H1 (cell line): ENCODE measurements around the gene MRFAP1L1. TPM values are rescaled to one million over a fixed set of nuclear protein-coding genes. Genes with fewer than 3 reads are reported as not detected.
A peak's percentile ranks its signal among the peaks of the same experiment; 100 is the strongest.

ENCODE experiments used
- CTCF ChIA-PET: fragments of 300-600 bp; sonication (Branson Sonifier 250); formaldehyde crosslinking; loops from one replicate; lab custom pipeline; 2021; ENCODE audit not compliant: partially characterized antibody; lab: Charles Lee
- POLR2A ChIA-PET: fragments of 300-600 bp; sonication (Branson Sonifier 250); formaldehyde crosslinking; loops from one replicate; lab custom pipeline; 2021; ENCODE audit warnings: inconsistent platforms; ENCODE audit not compliant: partially characterized antibody; lab: Charles Lee
- DNase-seq, 2 experiments: peaks; one replicate each; pipeline versions ENCODE4 v3.0.0 to v3.0.0-alpha.2; 2010 to 2022; ENCODE audit warnings: low spot score in 2 of 2, low read depth in 1 of 2, mixed read lengths in 1 of 2
- FAIRE-seq: peaks from 2 replicates; lab custom pipeline; 2011; peaks lifted over from hg19 to GRCh38; lab: Jason Lieb, UNC
- H2AFZ ChIP-seq: 2 replicates; pipeline ENCODE4 v1.8.1; 2012; ENCODE audit warnings: low read length, inconsistent platforms
- H2AK5ac ChIP-seq: 2 replicates; pipeline ENCODE4 v1.6.1; 2013; ENCODE audit warnings: low read depth, low read length
- H2BK120ac ChIP-seq: replicated peaks from 2 replicates; pipeline ENCODE3; 2013; ENCODE audit warnings: low read depth, low read length, inconsistent platforms
- H2BK12ac ChIP-seq: 2 replicates; pipeline ENCODE4 v1.6.1; 2013; ENCODE audit warnings: low read depth, low read length
- H2BK15ac ChIP-seq: 2 replicates; pipeline ENCODE4 v1.6.1; 2013; ENCODE audit warnings: low read length
- H2BK20ac ChIP-seq: 2 replicates; pipeline ENCODE4 v1.6.1; 2013; ENCODE audit warnings: low read length
- H2BK5ac ChIP-seq: 2 replicates; pipeline ENCODE4 v1.6.1; 2013; ENCODE audit warnings: low read depth, low read length
- H3K14ac ChIP-seq: 2 replicates; pipeline ENCODE4 v1.6.1; 2013; ENCODE audit warnings: inconsistent platforms; ENCODE audit not compliant: insufficient read length
- H3K18ac ChIP-seq: 2 replicates; pipeline ENCODE4 v1.6.1; 2013; ENCODE audit warnings: low read length; ENCODE audit errors: extremely low read depth
- H3K23ac ChIP-seq: 2 replicates; pipeline ENCODE4 v1.6.1; 2013; ENCODE audit warnings: inconsistent platforms; ENCODE audit not compliant: insufficient read length
- H3K23me2 ChIP-seq: 2 replicates; pipeline ENCODE4 v1.6.1; 2013; ENCODE audit warnings: low read depth, low read length
- H3K27ac ChIP-seq: 2 replicates; pipeline ENCODE4 v1.6.1; 2011; ENCODE audit warnings: low read depth, low read length, inconsistent platforms
- H3K27me3 ChIP-seq, 4 experiments: replicated peaks in 1 of 4; 1 replicate in 1 of 4; 2 replicates in 3 of 4; pipeline versions ENCODE4 v1.6.1 to v1.8.1; 2011 to 2013; ENCODE audit warnings: low read length in 3 of 4, mild to moderate bottlenecking in 3 of 4, inconsistent platforms in 2 of 4, mixed read lengths in 2 of 4, moderate library complexity in 1 of 4; ENCODE audit not compliant: control insufficient read depth in 3 of 4, insufficient read depth in 3 of 4; ENCODE audit errors: extremely low read depth in 1 of 4
- H3K36me3 ChIP-seq, 4 experiments: 2 replicates each; pipeline versions ENCODE4 v1.6.1 to v1.8.1; 2011 to 2013; ENCODE audit warnings: mild to moderate bottlenecking in 4 of 4, low read length in 3 of 4, moderate library complexity in 2 of 4, control low read depth in 1 of 4, inconsistent platforms in 1 of 4; ENCODE audit not compliant: insufficient read depth in 4 of 4, control insufficient read depth in 2 of 4
- H3K4ac ChIP-seq: replicated peaks from 2 replicates; pipeline ENCODE3; 2013; ENCODE audit warnings: low read length, low read depth, mixed read lengths, inconsistent platforms; ENCODE audit not compliant: insufficient read length
- H3K4me1 ChIP-seq, 4 experiments: replicated peaks in 1 of 4; 1 replicate in 1 of 4; 2 replicates in 3 of 4; pipeline versions ENCODE4 v1.6.1 to v1.8.1; 2011 to 2013; ENCODE audit warnings: low read length in 3 of 4, inconsistent platforms in 2 of 4, mixed read lengths in 1 of 4; ENCODE audit not compliant: insufficient read depth in 4 of 4, control insufficient read depth in 3 of 4
- H3K4me2 ChIP-seq, 2 experiments: 2 replicates each; pipeline versions ENCODE4 v1.6.1 to v1.8.1; 2011 to 2013; ENCODE audit warnings: low read depth in 2 of 2, low read length in 2 of 2, control low read depth in 1 of 2, inconsistent platforms in 1 of 2, mild to moderate bottlenecking in 1 of 2; ENCODE audit not compliant: insufficient read depth in 1 of 2
- H3K4me3 ChIP-seq, 4 experiments: fragments of 200-600, 300-600 bp in 1 of 4; sonication (generic), shearing (Covaris generic), sonication (Bioruptor Twin) in 1 of 4; 2 replicates each; pipeline versions ENCODE4 v1.5.1 to v1.8.1; 2011 to 2016; ENCODE audit warnings: low read length in 4 of 4, low read depth in 3 of 4, control low read depth in 2 of 4, inconsistent platforms in 2 of 4, mild to moderate bottlenecking in 2 of 4, mixed read lengths in 1 of 4, moderate library complexity in 1 of 4; ENCODE audit not compliant: insufficient read depth in 2 of 4; ENCODE audit errors: extremely low read depth in 1 of 4
- H3K56ac ChIP-seq: replicated peaks from 2 replicates; pipeline ENCODE3; 2013; ENCODE audit warnings: low read depth, mild to moderate bottlenecking, mixed read lengths, low read length, inconsistent platforms; ENCODE audit not compliant: insufficient read length
- H3K79me1 ChIP-seq: 2 replicates; pipeline ENCODE4 v1.6.1; 2013; ENCODE audit warnings: low read depth, low read length, control low read depth
- H3K79me2 ChIP-seq, 2 experiments: 2 replicates each; pipeline versions ENCODE4 v1.6.1 to v1.8.1; 2012 to 2013; ENCODE audit warnings: low read length in 2 of 2, mild to moderate bottlenecking in 2 of 2, inconsistent platforms in 1 of 2; ENCODE audit not compliant: insufficient read depth in 2 of 2, control insufficient read depth in 1 of 2
- H3K9ac ChIP-seq, 4 experiments: replicated peaks in 1 of 4; 1 replicate in 1 of 4; 2 replicates in 3 of 4; pipeline versions ENCODE4 v1.6.1 to v1.8.1; 2011 to 2013; ENCODE audit warnings: low read depth in 3 of 4, low read length in 3 of 4, control low read depth in 2 of 4, mild to moderate bottlenecking in 2 of 4, moderate library complexity in 2 of 4, inconsistent platforms in 1 of 4; ENCODE audit errors: extremely low read depth in 1 of 4
- H3K9me3 ChIP-seq, 2 experiments: 2 replicates each; pipeline versions ENCODE4 v1.6.1 to v1.8.1; 2012 to 2013; ENCODE audit warnings: mild to moderate bottlenecking in 2 of 2, moderate library complexity in 2 of 2, control low read depth in 1 of 2, inconsistent platforms in 1 of 2, low read depth in 1 of 2, low read length in 1 of 2, mixed read lengths in 1 of 2; ENCODE audit not compliant: insufficient read depth in 2 of 2
- H4K20me1 ChIP-seq, 2 experiments: replicated peaks in 1 of 2; 2 replicates each; pipeline versions ENCODE3 to v1.8.1; 2011 to 2013; ENCODE audit warnings: inconsistent platforms in 2 of 2, low read length in 2 of 2, mild to moderate bottlenecking in 1 of 2; ENCODE audit not compliant: insufficient read depth in 2 of 2, control insufficient read depth in 1 of 2
- H4K5ac ChIP-seq: 2 replicates; pipeline ENCODE4 v1.6.1; 2013; ENCODE audit warnings: low read length, low read depth, mixed read lengths, inconsistent platforms; ENCODE audit not compliant: insufficient read length
- H4K8ac ChIP-seq: 2 replicates; pipeline ENCODE4 v1.8.0; 2013; ENCODE audit warnings: mild to moderate bottlenecking, moderate library complexity, low read length, inconsistent platforms; ENCODE audit not compliant: insufficient read depth; ENCODE audit errors: extremely low read depth
- H4K91ac ChIP-seq: replicated peaks from 2 replicates; pipeline ENCODE3; 2013; ENCODE audit warnings: low read length, mixed read lengths, inconsistent platforms; ENCODE audit not compliant: insufficient read length
- ATF3 ChIP-seq: IDR thresholded peaks from 2 replicates; pipeline ENCODE4 v1.6.1; 2011; ENCODE audit warnings: low read depth, mild to moderate bottlenecking, low read length; ENCODE audit not compliant: insufficient read depth
- EGR1 ChIP-seq: IDR thresholded peaks from 2 replicates; pipeline ENCODE4 v1.6.1; 2011; ENCODE audit warnings: low read depth, low read length, borderline replicate concordance
- GTF2F1 ChIP-seq: IDR thresholded peaks from 2 replicates; pipeline ENCODE4 v1.6.1; 2012; ENCODE audit warnings: low read depth, low read length, improper control_type of control experiment, borderline replicate concordance
- KDM1A ChIP-seq: fragments of 200-600, 300-600 bp; sonication (generic); IDR thresholded peaks from 2 replicates; pipeline ENCODE4 v1.7.1; 2016; ENCODE audit warnings: mild to moderate bottlenecking, low read length, borderline replicate concordance
- MAX ChIP-seq: IDR thresholded peaks from 2 replicates; pipeline ENCODE4 v1.6.1; 2012; ENCODE audit warnings: inconsistent platforms
- NRF1 ChIP-seq: IDR thresholded peaks from 2 replicates; pipeline ENCODE4 v1.6.1; 2011; ENCODE audit warnings: mild to moderate bottlenecking, low read depth, low read length, improper control_type of control experiment
- SIRT6 ChIP-seq: IDR thresholded peaks from one replicate; pipeline ENCODE4 v1.7.1; 2012; ENCODE audit warnings: low read length, inconsistent platforms
- USF2 ChIP-seq: IDR thresholded peaks from 2 replicates; pipeline ENCODE4 v1.6.1; 2011; ENCODE audit warnings: low read length, improper control_type of control experiment
- WGBS, 2 experiments: shearing (Covaris generic) in 1 of 2; methylation state at CpG; one replicate each; pipeline versions ENCODE4 v1.1.6 to v1.1.7; 2013 to 2015; ENCODE audit warnings: low lambda C conversion rate in 2 of 2, mixed read lengths in 2 of 2, inconsistent platforms in 1 of 2, low coverage in 1 of 2, missing lambda C conversion rate in 1 of 2; ENCODE audit not compliant: insufficient replicate concordance in 2 of 2, insufficient coverage in 1 of 2, insufficient read length in 1 of 2; ENCODE audit errors: extremely low coverage in 1 of 2, missing lambda C conversion rate in 1 of 2; 5-methylcytosine and 5-hydroxymethylcytosine counted together
- polyA plus RNA-seq, 7 experiments: library from polyadenylated mRNA; depleted of rRNA in 3 of 7; stranded (reverse) in 5 of 7; unstranded in 2 of 7; fragments of >200 nt in 5 of 7; fragments of 200-250 nt in 2 of 7; gene quantifications; 1 replicate in 5 of 7; 2 replicates in 1 of 7; 4 replicates in 1 of 7; pipeline versions ENCODE4 v1.2.1 to v1.2.3, GENCODE V29; 2011 to 2013; ENCODE audit warnings: missing spikeins in 2 of 7, mixed read lengths in 2 of 7
- total RNA-seq: library from RNA; stranded (reverse); fragmentation: NEBNext Ultra II Directional; extraction: Animal tissue kit (Norgen Biotek cat#: 25700); gene quantifications from 2 replicates; pipeline ENCODE4 v1.2.1, GENCODE V29; 2021

Gene MRFAP1L1
- total and polyA plus RNA-seq, 2 of the 8 experiments (the other 6 are each of a cell fraction or from before 2014, with no cell fraction given), result 26.8 to 54.3 TPM

GRCh38 chr4:6663596-6664393 lies 45.9 kb downstream of the MRFAP1L1 start:
- no peak overlapping the region for H4K8ac ChIP-seq
- no peaks in the 10 kb centered on the region for H3K36me3 ChIP-seq
- H3K56ac ChIP-seq, result no peak overlapping the region
- no peak overlapping the region for H3K23ac ChIP-seq
- H3K27me3 ChIP-seq, result peaks cover 0 to 15% (median 11%) of the 10 kb centered on the region in 4 experiments; a peak in 5 of 7 replicates
- no peak overlapping the region for H3K18ac ChIP-seq
- 0 out of 2 replicates have a peak, but pooled peaks cover 2% of the 10 kb centered on the region for H3K79me1 ChIP-seq
- no peak overlapping the region for H2AK5ac ChIP-seq
- peaks cover 2% of the 10 kb centered on the region; the same call in 1 of the 2 replicates for H3K23me2 ChIP-seq
- no peak overlapping the region for H2BK15ac ChIP-seq
- no peak overlapping the region for H2BK12ac ChIP-seq
- no peak overlapping the region for H2BK5ac ChIP-seq
- CTCF ChIA-PET, result interaction anchor here (0.6 to 2.9 kb wide), 9 partner anchors 12 to 332 kb away, joined by 3 to 16 read pairs (median 4); no protein-coding TSS in a partner anchor
- H2BK20ac ChIP-seq, result no peak overlapping the region
- no peak overlapping the region for H4K91ac ChIP-seq
- H4K5ac ChIP-seq, result no peak overlapping the region
- DNase-seq, result no peak
- H3K4me3 ChIP-seq, result 0 out of 8 replicates have a peak overlapping the region, but pooled peaks of 1 of the 4 experiments have one; percentile 6
- no peak overlapping the region; a peak in 1 of 4 replicates for H3K4me2 ChIP-seq
- no peak for FAIRE-seq
- no peaks in the 10 kb centered on the region; a peak in 1 of 7 replicates for H3K4me1 ChIP-seq
- H3K14ac ChIP-seq, result no peak overlapping the region
- H3K27ac ChIP-seq, result no peak overlapping the region
- H2BK120ac ChIP-seq, result no peak overlapping the region
- H3K79me2 ChIP-seq, result no peaks in the 10 kb centered on the region
- peaks cover 0 to 8% of the 10 kb centered on the region in 2 experiments for H4K20me1 ChIP-seq
- WGBS, 2 experiments, result 94% methylated on average over 38 of the region's 55 CpGs; no CpG with 5 or more reads in 1 of the 2 experiments
- H3K9me3 ChIP-seq, result no peaks in the 10 kb centered on the region; a peak in 1 of 4 replicates
- H3K4ac ChIP-seq, result no peak overlapping the region
- no peak overlapping the region for H3K9ac ChIP-seq
- POLR2A ChIA-PET, result interaction anchor here (1.0 to 4.0 kb wide), 5 partner anchors 9 to 23 kb away, joined by 3 to 33 read pairs (median 3); partner anchors contain the start of gene MRFAP1
- no peak overlapping the region for H2AFZ ChIP-seq
- TF ChIP-seq USF2, result no peak
- no peak for TF ChIP-seq SIRT6
- no peak for TF ChIP-seq EGR1
- TF ChIP-seq KDM1A, result no peak
- no peak for TF ChIP-seq ATF3
- TF ChIP-seq NRF1, result no peak
- TF ChIP-seq MAX, result no peak
- no peak for TF ChIP-seq GTF2F1
